NB4 (cell line): Measurements from ENCODE around the gene MAST4.

Experiments used
- DNase-seq: peaks from one replicate; pipeline ENCODE4 v3.0.0; 2010; ENCODE audit warnings: low read depth
- H3K4me3 ChIP-seq: one replicate; pipeline ENCODE4 v1.5.1; 2011; ENCODE audit warnings: mild to moderate bottlenecking, low read depth, low read length, moderate library complexity
- MYC ChIP-seq: IDR thresholded peaks from 2 replicates; pipeline ENCODE4 v1.6.1; 2011; ENCODE audit warnings: low read depth, low read length
- POLR2A ChIP-seq: IDR thresholded peaks from 2 replicates; pipeline ENCODE4 v1.6.1; 2011; ENCODE audit warnings: mild to moderate bottlenecking; ENCODE audit not compliant: insufficient read length; ENCODE audit errors: extremely low read depth
- TF ChIP-seq, protein P1 (sequence below): IDR thresholded peaks from one replicate; pipeline ENCODE4 v1.5.1; 2012; ENCODE audit warnings: low read depth, low read length
- TF ChIP-seq, protein P2 (sequence below): IDR thresholded peaks from 2 replicates; pipeline ENCODE4 v1.6.1; 2011; ENCODE audit warnings: low read depth, low read length

Gene MAST4

GRCh38 chr5:66915531-66915930 is 319.3 kb downstream of the MAST4 start:
- no peak overlapping the region for H3K4me3 ChIP-seq
- no peak for DNase-seq
- no peak for TF ChIP-seq POLR2A
- no peak for TF ChIP-seq MYC
- TF ChIP-seq, protein P1, sequence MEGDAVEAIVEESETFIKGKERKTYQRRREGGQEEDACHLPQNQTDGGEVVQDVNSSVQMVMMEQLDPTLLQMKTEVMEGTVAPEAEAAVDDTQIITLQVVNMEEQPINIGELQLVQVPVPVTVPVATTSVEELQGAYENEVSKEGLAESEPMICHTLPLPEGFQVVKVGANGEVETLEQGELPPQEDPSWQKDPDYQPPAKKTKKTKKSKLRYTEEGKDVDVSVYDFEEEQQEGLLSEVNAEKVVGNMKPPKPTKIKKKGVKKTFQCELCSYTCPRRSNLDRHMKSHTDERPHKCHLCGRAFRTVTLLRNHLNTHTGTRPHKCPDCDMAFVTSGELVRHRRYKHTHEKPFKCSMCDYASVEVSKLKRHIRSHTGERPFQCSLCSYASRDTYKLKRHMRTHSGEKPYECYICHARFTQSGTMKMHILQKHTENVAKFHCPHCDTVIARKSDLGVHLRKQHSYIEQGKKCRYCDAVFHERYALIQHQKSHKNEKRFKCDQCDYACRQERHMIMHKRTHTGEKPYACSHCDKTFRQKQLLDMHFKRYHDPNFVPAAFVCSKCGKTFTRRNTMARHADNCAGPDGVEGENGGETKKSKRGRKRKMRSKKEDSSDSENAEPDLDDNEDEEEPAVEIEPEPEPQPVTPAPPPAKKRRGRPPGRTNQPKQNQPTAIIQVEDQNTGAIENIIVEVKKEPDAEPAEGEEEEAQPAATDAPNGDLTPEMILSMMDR: no peak
- TF ChIP-seq, protein P2, sequence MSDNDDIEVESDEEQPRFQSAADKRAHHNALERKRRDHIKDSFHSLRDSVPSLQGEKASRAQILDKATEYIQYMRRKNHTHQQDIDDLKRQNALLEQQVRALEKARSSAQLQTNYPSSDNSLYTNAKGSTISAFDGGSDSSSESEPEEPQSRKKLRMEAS: no peak

- TF ChIP-seq, protein P1: no peak
- TF ChIP-seq MYC (no peak), POLR2A (no peak)
- TF ChIP-seq, protein P2: no peak
- no peak overlapping the region for H3K4me3 ChIP-seq
- DNase-seq: no peak
Observed at GRCh38 chr5:66922881-66923280, 326.7 kb downstream of the MAST4 start.

GRCh38 chr5:66923457-66923856 is 327.3 kb downstream of the MAST4 start:
- H3K4me3 ChIP-seq: no peak overlapping the region
- DNase-seq: no peak
- no peak for TF ChIP-seq MYC
- TF ChIP-seq, protein P1: no peak
- TF ChIP-seq, protein P2: no peak
- TF ChIP-seq POLR2A: no peak

DNA sequence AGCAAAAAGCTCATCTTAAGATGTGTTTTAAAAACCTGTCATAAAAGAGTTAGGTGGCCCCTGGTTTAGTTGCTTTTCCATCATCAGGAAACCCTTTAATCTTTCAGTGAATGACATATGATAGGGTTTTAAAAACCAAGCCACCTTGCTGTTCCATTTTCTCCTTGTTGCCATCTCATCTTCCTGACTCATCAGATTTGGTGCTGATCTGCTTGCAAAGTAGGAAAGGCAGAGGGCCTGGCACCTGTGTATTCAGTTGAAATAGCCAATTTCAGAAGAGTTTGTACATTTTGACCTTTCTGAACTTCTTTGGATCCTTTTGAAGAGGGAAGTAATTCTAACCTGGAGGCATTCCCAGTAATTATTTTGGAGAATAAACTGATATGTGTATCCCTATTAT is 327.7 kb downstream of the MAST4 start:
- no peak for DNase-seq
- TF ChIP-seq, protein P1: no peak
- TF ChIP-seq MYC: no peak
- TF ChIP-seq, protein P2: no peak
- TF ChIP-seq POLR2A: no peak
- H3K4me3 ChIP-seq: no peak overlapping the region

DNA sequence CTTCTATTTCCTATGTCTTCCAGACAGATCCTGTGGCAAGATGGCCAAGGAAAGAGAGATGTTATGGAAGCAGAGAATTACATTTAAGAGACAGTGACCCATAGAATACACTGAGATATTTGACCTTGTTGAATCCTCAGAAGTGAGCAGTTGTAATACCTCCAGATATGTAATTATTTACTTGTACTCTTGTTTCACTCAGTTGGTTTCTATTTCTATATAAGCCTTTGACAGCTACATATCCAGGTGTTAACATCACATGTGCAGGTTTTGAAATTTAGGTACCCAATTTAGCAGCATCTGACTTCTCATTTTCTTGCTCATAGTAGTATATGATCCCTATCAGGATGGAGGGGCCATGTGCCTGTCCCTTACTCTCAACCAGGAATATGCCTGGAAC is 330.9 kb downstream of the MAST4 start:
- no peak overlapping the region for H3K4me3 ChIP-seq
- no peak for TF ChIP-seq MYC
- TF ChIP-seq, protein P1: no peak
- TF ChIP-seq, protein P2: no peak
- no peak for TF ChIP-seq POLR2A
- no peak for DNase-seq

- TF ChIP-seq MYC (no peak), POLR2A (no peak)
- TF ChIP-seq, protein P2: no peak
- TF ChIP-seq, protein P1: no peak
- no peak for DNase-seq
- H3K4me3 ChIP-seq: no peak overlapping the region
Observed at GRCh38 chr5:66929281-66929680, 333.1 kb downstream of the MAST4 start.
